ENCODE data around the gene KIF5A.

Gene KIF5A

GRCh38 chr12:57621497-57622292, 71.9 kb downstream of the KIF5A start:
- no peak overlapping the region for H2AFZ ChIP-seq (ENCODE audit: low read depth, low read length, severe bottlenecking)

GRCh38 chr12:57622293-57623245, 72.7 kb downstream of the KIF5A start:
- Histone ChIP-seq H3K79me2 (ENCODE audit: insufficient read depth, low read length) (no peaks in the 10 kb centered on the region), H2AFZ (ENCODE audit: low read depth, low read length, severe bottlenecking) (no peak overlapping the region), H3K9me2 (replicated peaks; ENCODE audit: insufficient read depth, low read length) (no peaks in the 10 kb centered on the region), H4K20me1 (ENCODE audit: low read depth, low read length) (no peaks in the 10 kb centered on the region), H3K27ac (ENCODE audit: low read depth, low read length) (no peak overlapping the region), H3K27me3 (ENCODE audit: low read length) (no peaks in the 10 kb centered on the region), H3K4me2 (ENCODE audit: low read depth, low read length, poor library complexity, severe bottlenecking) (no peak overlapping the region), H3K9ac (ENCODE audit: low read length) (no peak overlapping the region), H3K9me3 (ENCODE audit: insufficient read depth, low read length) (no peaks in the 10 kb centered on the region), H3F3A (ENCODE audit: insufficient read depth) (no peaks in the 10 kb centered on the region), H3K36me3 (ENCODE audit: low read length) (no peaks in the 10 kb centered on the region), H3K4me3 (ENCODE audit: insufficient read depth, low read length, poor library complexity, severe bottlenecking) (no peak overlapping the region)
- no peak for TF ChIP-seq CTCF (IDR thresholded peaks at IDR 0.05; ENCODE audit: insufficient read depth, low read length, poor library complexity, severe bottlenecking)
- no peak for TF ChIP-seq EZH2phosphoT487 (conservative IDR thresholded peaks at IDR 0.05; ENCODE audit: low read length)

More at GRCh38 chr12:57621497-57622292, 71.9 kb downstream of the KIF5A start:
- H3K79me2 ChIP-seq (ENCODE audit: insufficient read depth, low read length), result no peaks in the 10 kb centered on the region
- H4K20me1 ChIP-seq (ENCODE audit: low read depth, low read length), result no peaks in the 10 kb centered on the region
- no peaks in the 10 kb centered on the region for H3K27me3 ChIP-seq (ENCODE audit: low read length)
- H3K4me2 ChIP-seq (ENCODE audit: low read depth, low read length, poor library complexity, severe bottlenecking), result no peak overlapping the region
- H3K4me3 ChIP-seq (ENCODE audit: insufficient read depth, low read length, poor library complexity, severe bottlenecking), result no peak overlapping the region
- H3K9me3 ChIP-seq (ENCODE audit: insufficient read depth, low read length), result no peaks in the 10 kb centered on the region
- TF ChIP-seq EZH2phosphoT487 (conservative IDR thresholded peaks at IDR 0.05; ENCODE audit: low read length) (no peak), CTCF (IDR thresholded peaks at IDR 0.05; ENCODE audit: insufficient read depth, low read length, poor library complexity, severe bottlenecking) (peak; percentile 63)
- H3K9me2 ChIP-seq (replicated peaks; ENCODE audit: insufficient read depth, low read length), result no peaks in the 10 kb centered on the region
- H3K27ac ChIP-seq (ENCODE audit: low read depth, low read length), result no peak overlapping the region
- no peaks in the 10 kb centered on the region for H3F3A ChIP-seq (ENCODE audit: insufficient read depth)
- no peak overlapping the region for H3K9ac ChIP-seq (ENCODE audit: low read length)
- no peaks in the 10 kb centered on the region for H3K36me3 ChIP-seq (ENCODE audit: low read length)

GRCh38 chr12:57623385-57623784, 73.5 kb downstream of the KIF5A start:
- Histone ChIP-seq H3K27me3 (ENCODE audit: low read length) (no peaks in the 10 kb centered on the region), H4K20me1 (ENCODE audit: low read depth, low read length) (no peaks in the 10 kb centered on the region), H3K9me2 (replicated peaks; ENCODE audit: insufficient read depth, low read length) (no peaks in the 10 kb centered on the region), H3K4me3 (ENCODE audit: insufficient read depth, low read length, poor library complexity, severe bottlenecking) (no peak overlapping the region), H3K9ac (ENCODE audit: low read length) (no peak overlapping the region), H3K4me2 (ENCODE audit: low read depth, low read length, poor library complexity, severe bottlenecking) (no peak overlapping the region), H3K79me2 (ENCODE audit: insufficient read depth, low read length) (no peaks in the 10 kb centered on the region), H3K9me3 (ENCODE audit: insufficient read depth, low read length) (no peaks in the 10 kb centered on the region), H3F3A (ENCODE audit: insufficient read depth) (no peaks in the 10 kb centered on the region), H3K36me3 (ENCODE audit: low read length) (no peaks in the 10 kb centered on the region), H2AFZ (ENCODE audit: low read depth, low read length, severe bottlenecking) (no peak overlapping the region), H3K27ac (ENCODE audit: low read depth, low read length) (no peak overlapping the region)
- TF ChIP-seq CTCF (IDR thresholded peaks at IDR 0.05; ENCODE audit: insufficient read depth, low read length, poor library complexity, severe bottlenecking), result no peak
- TF ChIP-seq EZH2phosphoT487 (conservative IDR thresholded peaks at IDR 0.05; ENCODE audit: low read length), result no peak

All from SU-DHL-6 (cell line).